ENCODE measurements around the gene CBX5. TPM values are rescaled to one million over a fixed set of nuclear protein-coding genes. Genes with fewer than 3 reads are reported as not detected.

The CBX5 gene
- total RNA-seq, 4 donors from 2014 or later: 32.5 to 62.4 (median 49.3) TPM

- peaks cover 0 to 1% of the 10 kb centered on the region in 2 donors for H3K36me3 ChIP-seq
- H3K9me3 ChIP-seq: no peaks in the 10 kb centered on the region
- ATAC-seq: no peak
- peaks cover 19 to 54% (median 19%) of the 10 kb centered on the region in 3 donors for H3K4me1 ChIP-seq
- TF ChIP-seq EP300 (IDR thresholded peaks at IDR 0.05) (no peak), POLR2A (IDR thresholded peaks at IDR 0.05) (no peak), POLR2AphosphoS5 (IDR thresholded peaks at IDR 0.05) (no peak), CTCF (IDR thresholded peaks at IDR 0.05) (no peak)
- no peak overlapping the region for H3K4me3 ChIP-seq
- H3K27ac ChIP-seq: peak overlapping the region in 2 of 4 donors; percentile 3 to 17
- no peaks in the 10 kb centered on the region for H3K27me3 ChIP-seq
- WGBS, 2 donors (ENCODE audit: low coverage in 1 of 2): 31 to 47% methylated on average over 2 to 4 of the region's 4 CpGs
These were observed 17.5 kb downstream of the CBX5 start for GRCh38 chr12:54262403-54262925.

- peaks cover 19 to 60% (median 19%) of the 10 kb centered on the region in 3 donors for H3K4me1 ChIP-seq
- no peak for TF ChIP-seq POLR2A (IDR thresholded peaks at IDR 0.05)
- no peak for ATAC-seq
- 36 to 59% methylated on average over 5 of the region's 5 CpGs for WGBS, 2 donors (ENCODE audit: low coverage in 1 of 2)
- no peak overlapping the region for H3K4me3 ChIP-seq
- no peaks in the 10 kb centered on the region for H3K9me3 ChIP-seq
- H3K36me3 ChIP-seq: peaks cover 0 to 7% of the 10 kb centered on the region in 2 donors
- peak overlapping the region in 2 of 4 donors; percentile 5 to 31 for H3K27ac ChIP-seq
- H3K27me3 ChIP-seq: no peaks in the 10 kb centered on the region
These were observed 18.0 kb downstream of the CBX5 start for GRCh38 chr12:54261815-54262402.

GRCh38 chr12:54259194-54260011 lies 20.5 kb downstream of the CBX5 start:
- WGBS, 2 donors (ENCODE audit: low coverage in 1 of 2): 0 to 9% methylated on average over 5 to 8 of the region's 11 CpGs

GRCh38 chr12:54258201-54258681 lies 21.7 kb downstream of the CBX5 start:
- ATAC-seq: no peak
- Histone ChIP-seq H3K9me3 (no peaks in the 10 kb centered on the region), H3K4me1 (peaks cover 19 to 75% (median 19%) of the 10 kb centered on the region in 3 donors), H3K4me3 (no peak overlapping the region), H3K27ac (peak overlapping the region; percentile 80 to 91 (median 84)), H3K36me3 (peaks cover 0 to 40% of the 10 kb centered on the region in 2 donors), H3K27me3 (no peaks in the 10 kb centered on the region)
- no peak for TF ChIP-seq CTCF (IDR thresholded peaks at IDR 0.05)
- TF ChIP-seq EP300 (IDR thresholded peaks at IDR 0.05): no peak
- TF ChIP-seq POLR2AphosphoS5 (IDR thresholded peaks at IDR 0.05): no peak
- TF ChIP-seq POLR2A (IDR thresholded peaks at IDR 0.05): no peak

More at GRCh38 chr12:54259194-54260011, 20.5 kb downstream of the CBX5 start:
- ATAC-seq: peak; percentile 89
- H3K4me1 ChIP-seq: peaks cover 19 to 70% (median 19%) of the 10 kb centered on the region in 3 donors
- H3K9me3 ChIP-seq: no peaks in the 10 kb centered on the region
- H3K27ac ChIP-seq: peak overlapping the region; percentile 80 to 91 (median 84)
- peak overlapping the region; percentile 51 to 58 for H3K4me3 ChIP-seq
- peaks cover 0 to 32% of the 10 kb centered on the region in 2 donors for H3K36me3 ChIP-seq
- no peak for TF ChIP-seq POLR2A (IDR thresholded peaks at IDR 0.05)
- peak in 1 of 4 experiments; percentile 18 for TF ChIP-seq CTCF (IDR thresholded peaks at IDR 0.05)
- TF ChIP-seq POLR2AphosphoS5 (IDR thresholded peaks at IDR 0.05): peak; percentile 7
- no peaks in the 10 kb centered on the region for H3K27me3 ChIP-seq

- Histone ChIP-seq H3K9me3 (no peaks in the 10 kb centered on the region), H3K4me1 (peaks cover 16 to 70% (median 16%) of the 10 kb centered on the region in 3 donors)
- WGBS, 2 donors (ENCODE audit: low coverage in 1 of 2): 75% methylated on average over 8 of the region's 8 CpGs; no CpG with 5 or more reads in 1 of the 2 donors
These were observed 22.6 kb downstream of the CBX5 start for GRCh38 chr12:54257332-54257731.

More at GRCh38 chr12:54257332-54257731, 22.6 kb downstream of the CBX5 start:
- no peak overlapping the region for H3K4me3 ChIP-seq
- no peak for ATAC-seq
- H3K27ac ChIP-seq: peak overlapping the region in 3 of 4 donors; percentile 80 to 86 (median 83)
- TF ChIP-seq CTCF (IDR thresholded peaks at IDR 0.05) (no peak), POLR2AphosphoS5 (IDR thresholded peaks at IDR 0.05) (no peak), EP300 (IDR thresholded peaks at IDR 0.05) (no peak), POLR2A (IDR thresholded peaks at IDR 0.05) (no peak)
- peaks cover 0 to 48% of the 10 kb centered on the region in 2 donors for H3K36me3 ChIP-seq
- H3K27me3 ChIP-seq: no peaks in the 10 kb centered on the region

Data from gastroesophageal sphincter (tissue), 4 donors.